HG02840 (cell line): Measurements from ENCODE around the gene VIPR1.

ENCODE experiments used
- ATAC-seq: cut with Tn5 transposase; IDR thresholded peaks from one replicate; pipeline ENCODE4 v1.9.1; 2021; ENCODE audit warnings: mild to moderate bottlenecking, moderate library complexity, moderate number of reproducible peaks; ENCODE audit not compliant: unreplicated experiment, low FRiP score

VIPR1 gene

GRCh38 chr3:42509111-42509510, 6.7 kb downstream of the VIPR1 start:
- ATAC-seq, result no peak

- no peak for ATAC-seq
Observed at GRCh38 chr3:42510325-42510724, 7.9 kb downstream of the VIPR1 start.

- ATAC-seq, result no peak
Observed at GRCh38 chr3:42511201-42511600, 8.8 kb downstream of the VIPR1 start.

- ATAC-seq, result no peak
Observed at GRCh38 chr3:42511736-42512135, 9.3 kb downstream of the VIPR1 start.

GRCh38 chr3:42513121-42513520, 10.7 kb downstream of the VIPR1 start:
- no peak for ATAC-seq

DNA sequence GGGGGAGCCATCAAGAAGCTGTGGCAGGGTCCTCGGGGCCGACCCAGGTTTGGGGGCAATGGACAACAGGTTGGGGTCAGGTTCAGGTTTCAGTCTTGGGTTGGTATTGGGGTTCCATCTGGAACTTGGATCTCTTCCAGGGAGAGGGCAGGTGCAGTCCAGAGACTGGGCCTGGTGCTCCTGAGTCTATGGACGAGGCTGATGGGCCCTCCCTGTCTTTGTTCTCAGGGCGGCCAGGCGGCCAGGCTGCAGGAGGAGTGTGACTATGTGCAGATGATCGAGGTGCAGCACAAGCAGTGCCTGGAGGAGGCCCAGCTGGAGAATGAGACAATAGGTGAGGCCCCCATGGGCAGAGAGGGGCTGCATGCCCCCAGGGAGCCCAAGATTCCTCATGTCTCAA, 11.1 kb downstream of the VIPR1 start:
- ATAC-seq, result no peak

GRCh38 chr3:42514876-42515275, 12.4 kb downstream of the VIPR1 start:
- ATAC-seq, result no peak

DNA sequence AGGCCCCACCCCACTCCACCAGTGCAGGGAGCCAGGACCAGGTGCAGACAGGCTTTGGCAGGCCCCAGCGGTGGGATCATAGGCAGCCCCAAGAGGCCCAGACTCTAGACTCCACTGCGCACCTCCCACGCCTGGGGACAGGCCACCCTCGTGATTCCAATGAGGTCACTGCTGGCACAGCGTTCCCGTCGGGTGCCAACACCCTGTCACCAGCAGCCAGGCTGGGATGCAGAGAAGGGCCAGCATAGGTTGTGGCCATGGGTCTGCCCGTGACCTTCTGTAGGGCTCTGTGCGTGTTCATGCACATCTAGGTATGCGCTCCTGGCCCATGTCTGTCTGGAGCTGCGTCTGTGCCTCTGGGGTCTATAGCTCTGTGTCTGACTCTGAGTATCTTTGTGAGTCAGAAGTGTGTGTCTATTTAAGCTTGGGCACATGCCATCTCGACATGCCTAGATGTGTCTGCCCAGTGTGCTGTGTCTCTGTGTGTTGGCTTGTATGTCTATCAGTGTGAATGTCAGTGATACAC, 13.0 kb downstream of the VIPR1 start:
- no peak for ATAC-seq

DNA sequence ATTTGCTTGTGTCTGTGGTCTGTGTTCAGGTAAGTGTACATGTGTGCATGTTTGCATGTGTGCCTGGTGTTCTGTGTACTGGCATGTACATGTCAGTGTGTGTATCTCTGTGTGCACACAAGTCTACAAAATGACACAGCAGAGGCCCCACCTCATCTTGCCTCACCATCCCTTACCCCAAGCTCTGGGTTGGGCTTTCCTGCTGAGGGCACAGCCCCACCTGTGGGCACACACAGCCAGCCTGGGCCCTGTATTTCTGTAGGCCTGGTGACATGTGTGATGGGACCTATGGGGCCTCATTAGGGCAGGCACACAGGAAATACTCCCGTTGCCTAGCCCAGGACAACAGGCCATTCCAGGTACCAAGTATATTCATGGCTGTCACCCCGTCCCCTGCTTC, 13.5 kb downstream of the VIPR1 start:
- ATAC-seq, result no peak

GRCh38 chr3:42516443-42516842, 14.0 kb downstream of the VIPR1 start:
- ATAC-seq, result no peak

DNA sequence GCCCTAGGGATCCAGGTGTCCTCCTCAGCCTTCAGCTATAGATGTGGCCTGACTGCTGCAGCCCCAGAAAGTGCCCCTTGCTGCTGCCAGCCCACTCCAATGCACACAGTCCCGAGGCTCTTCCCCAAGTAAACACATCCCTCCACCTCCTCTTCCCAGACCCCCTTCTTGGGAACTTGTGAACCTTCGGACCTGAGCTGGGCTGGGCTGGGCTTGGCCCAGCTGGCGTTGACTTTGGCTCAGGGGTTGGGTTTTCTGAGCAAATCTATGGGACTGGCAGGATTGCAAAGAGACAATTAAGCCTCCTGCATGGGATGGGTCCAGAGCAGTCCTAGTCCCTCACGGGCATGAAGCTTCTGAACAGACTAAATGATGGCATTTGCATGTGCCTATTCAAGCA, 14.7 kb downstream of the VIPR1 start:
- no peak for ATAC-seq

DNA sequence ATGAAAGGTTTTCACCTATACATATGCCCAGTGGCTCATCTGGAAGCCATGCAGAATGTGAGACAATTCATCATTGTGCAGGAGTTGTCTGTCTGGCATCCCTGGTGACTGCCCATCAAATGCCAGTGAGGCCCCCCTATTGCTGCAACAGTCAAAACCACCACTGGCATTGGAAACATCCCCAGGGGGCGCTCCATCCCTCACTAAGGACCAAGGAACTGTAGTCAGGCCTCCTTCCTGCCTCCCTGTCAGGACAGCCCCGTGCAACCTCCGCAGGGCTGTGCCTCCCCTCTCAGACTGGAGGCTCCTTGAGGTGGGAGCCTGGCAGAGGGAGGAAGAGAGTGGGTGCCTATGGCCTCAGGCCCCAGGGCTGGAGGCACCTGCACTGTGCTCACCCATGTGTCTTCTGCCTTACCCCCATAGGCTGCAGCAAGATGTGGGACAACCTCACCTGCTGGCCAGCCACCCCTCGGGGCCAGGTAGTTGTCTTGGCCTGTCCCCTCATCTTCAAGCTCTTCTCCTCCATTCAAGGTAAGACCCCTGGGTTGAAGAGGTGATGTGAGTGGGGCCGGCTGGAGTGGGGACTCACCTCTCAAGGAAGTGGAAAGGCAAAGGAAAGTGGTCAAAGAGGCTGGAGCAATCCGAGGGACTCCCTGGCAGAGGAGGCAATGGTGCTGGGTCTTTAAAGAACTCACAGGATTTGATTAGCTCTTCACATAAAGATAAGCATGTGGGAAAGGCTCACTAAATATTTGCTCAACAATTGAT, 16.5 kb downstream of the VIPR1 start:
- ATAC-seq, result no peak

DNA sequence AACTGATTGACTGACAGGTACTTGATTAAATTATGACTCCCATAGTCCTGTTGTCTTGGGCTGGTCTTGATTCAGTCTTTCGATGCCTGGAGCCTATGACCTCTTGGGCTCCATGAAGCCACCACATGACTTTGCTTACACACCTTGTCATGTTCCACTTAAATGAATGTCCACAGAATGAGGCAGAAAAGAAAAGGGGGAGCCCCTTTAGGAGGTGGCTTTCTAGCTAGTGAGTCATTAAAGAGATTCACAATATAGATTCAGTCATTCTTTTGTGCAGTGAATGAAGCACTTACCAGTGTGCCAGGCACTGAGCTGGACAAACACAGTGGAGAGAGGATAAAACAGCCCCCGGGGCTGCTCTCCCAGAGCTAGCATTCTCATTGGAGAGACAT, 17.1 kb downstream of the VIPR1 start:
- ATAC-seq, result no peak

- no peak for ATAC-seq
Observed at GRCh38 chr3:42520336-42520735, 17.9 kb downstream of the VIPR1 start.

- ATAC-seq, result no peak
Observed at GRCh38 chr3:42520906-42521305, 18.5 kb downstream of the VIPR1 start.

DNA sequence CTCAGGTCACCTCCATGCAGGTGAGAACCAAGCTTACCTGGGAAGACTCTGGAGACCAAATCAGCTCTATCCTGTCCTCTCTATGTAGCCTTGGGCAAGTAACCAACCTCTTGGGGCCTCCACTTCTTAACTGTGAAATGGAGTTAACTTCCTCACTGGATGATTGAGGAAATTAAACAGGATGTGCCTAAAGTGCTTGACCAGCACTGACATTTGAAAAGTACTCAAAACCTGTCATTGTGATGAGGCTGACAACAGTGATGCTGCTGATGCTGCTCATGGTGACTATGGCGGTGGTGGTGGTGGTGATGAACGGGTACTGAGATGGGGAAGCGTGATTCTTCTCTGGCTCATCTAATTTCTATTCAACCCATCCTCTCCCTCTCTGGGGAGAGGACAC, 22.3 kb downstream of the VIPR1 start:
- ATAC-seq, result no peak

DNA sequence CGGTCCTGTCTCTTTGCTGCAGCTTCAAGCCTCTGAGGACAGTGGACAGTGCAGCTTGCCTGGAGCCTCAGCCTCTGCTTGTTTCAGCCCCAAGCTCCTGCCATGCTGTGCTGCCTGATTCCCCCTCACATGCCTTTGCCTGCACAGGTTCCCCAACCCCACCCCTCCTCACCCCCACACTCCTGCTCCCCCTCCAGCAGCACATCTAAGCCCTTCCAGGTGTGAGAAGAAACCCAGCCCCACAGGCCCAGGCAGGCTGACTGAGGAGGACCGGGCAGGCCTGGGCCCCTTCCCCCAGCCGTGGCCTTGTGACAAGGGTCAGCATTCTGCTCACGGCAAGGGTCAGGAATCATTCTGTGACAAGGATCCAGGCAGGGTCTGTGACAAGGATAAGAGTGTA, 22.8 kb downstream of the VIPR1 start:
- ATAC-seq, result no peak

DNA sequence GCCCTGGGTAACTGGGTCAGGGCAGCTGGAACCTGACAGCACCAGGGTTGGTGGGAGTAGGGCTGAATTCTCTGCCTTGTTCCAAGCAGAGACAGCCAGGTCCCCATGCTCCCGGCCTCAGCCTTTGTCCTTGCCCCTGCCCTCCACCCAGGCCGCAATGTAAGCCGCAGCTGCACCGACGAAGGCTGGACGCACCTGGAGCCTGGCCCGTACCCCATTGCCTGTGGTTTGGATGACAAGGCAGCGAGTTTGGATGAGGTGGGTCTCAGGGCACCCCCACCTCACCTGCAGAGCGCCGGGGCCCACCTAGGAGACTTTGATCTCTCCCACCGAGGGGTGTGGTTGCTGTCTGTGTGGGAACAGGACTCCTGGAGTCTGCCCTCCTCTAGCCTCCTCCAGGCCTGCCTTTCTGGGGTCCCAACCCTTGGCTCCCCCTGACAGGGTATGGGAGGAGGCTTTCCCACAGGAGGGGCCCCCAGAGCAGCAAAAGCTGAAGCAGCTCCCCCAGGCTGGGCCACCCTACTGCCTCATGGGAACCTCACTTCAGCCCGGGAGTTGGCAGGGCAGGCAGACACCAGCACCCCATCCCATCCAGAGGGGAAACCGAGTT, 23.4 kb downstream of the VIPR1 start:
- ATAC-seq, result no peak

GRCh38 chr3:42526616-42527367, 24.3 kb downstream of the VIPR1 start:
- no peak for ATAC-seq

DNA sequence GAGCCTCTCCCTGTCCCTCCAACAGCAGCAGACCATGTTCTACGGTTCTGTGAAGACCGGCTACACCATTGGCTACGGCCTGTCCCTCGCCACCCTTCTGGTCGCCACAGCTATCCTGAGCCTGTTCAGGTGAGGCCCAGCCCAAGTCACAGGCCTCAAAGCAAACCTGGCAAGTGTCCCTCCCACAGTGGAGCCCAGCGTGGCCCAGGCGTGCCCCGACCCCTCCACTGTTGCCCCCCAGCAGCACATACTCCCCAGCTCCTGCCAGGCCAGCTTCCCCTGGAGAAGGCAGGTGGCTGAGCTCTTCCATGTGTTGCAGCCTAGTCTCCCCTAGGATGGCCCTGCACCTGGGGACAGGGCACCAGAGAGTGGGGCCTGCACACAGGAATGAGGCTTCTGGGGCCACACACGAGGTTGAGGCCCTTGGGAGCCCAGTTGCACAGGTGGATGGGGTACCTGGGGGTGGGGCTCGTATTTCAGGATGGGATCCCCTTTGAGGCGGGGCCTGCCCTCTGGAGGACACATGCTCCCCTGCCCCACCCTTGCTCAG, 25.0 kb downstream of the VIPR1 start:
- no peak for ATAC-seq

DNA sequence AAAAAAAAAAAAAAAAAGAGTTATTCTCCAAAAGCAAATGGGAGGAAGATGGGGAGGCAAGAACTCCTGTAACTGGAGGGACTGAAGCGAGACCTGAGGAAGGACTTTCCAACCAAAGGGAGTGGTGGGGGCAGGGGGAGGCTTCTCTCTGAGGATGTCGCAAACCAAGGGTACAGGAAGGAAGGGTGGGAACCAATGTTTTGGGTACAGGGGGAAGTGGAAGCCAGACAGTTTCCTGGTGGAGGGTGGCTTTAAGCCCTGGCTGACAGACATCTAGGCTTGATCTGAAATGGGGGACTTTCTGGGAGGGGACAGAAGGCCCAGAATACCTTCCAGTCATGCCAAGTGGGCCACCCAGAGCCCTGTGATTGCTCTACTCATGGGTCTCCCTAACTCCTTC, 27.0 kb downstream of the VIPR1 start:
- no peak for ATAC-seq
